GM19023 (cell line): ENCODE results near the gene ST7L.
"Not testable (repeated sequence)": the region's sequence is repeated elsewhere in the genome, so short reads cannot be mapped to it uniquely, and the experiment has no call there.

Experiments
- ATAC-seq: cut with Tn5 transposase; IDR thresholded peaks from one replicate; pipeline ENCODE4 v1.9.1; 2021; ENCODE audit warnings: mild to moderate bottlenecking, moderate library complexity; ENCODE audit not compliant: unreplicated experiment

Gene ST7L

GRCh38 chr1:112501810-112502641, 116.9 kb downstream of the ST7L start:
- ATAC-seq, result peak; percentile 62

GRCh38 chr1:112496290-112496689, 122.7 kb downstream of the ST7L start:
- ATAC-seq, result no peak

- no peak for ATAC-seq
Observed at GRCh38 chr1:112493351-112493750, 125.6 kb downstream of the ST7L start.

GRCh38 chr1:112492076-112492475, 126.9 kb downstream of the ST7L start:
- ATAC-seq, result no peak

GRCh38 chr1:112488141-112488540, 130.8 kb downstream of the ST7L start:
- ATAC-seq, result no peak

- not testable (repeated sequence) for ATAC-seq
Observed at GRCh38 chr1:112487686-112488085, 131.3 kb downstream of the ST7L start.

- ATAC-seq, result not testable (repeated sequence)
Observed at GRCh38 chr1:112486063-112486462, 132.9 kb downstream of the ST7L start.

GRCh38 chr1:112478314-112478713, 140.6 kb downstream of the ST7L start:
- ATAC-seq, result no peak

- ATAC-seq, result no peak
Observed at GRCh38 chr1:112477550-112477949, 141.4 kb downstream of the ST7L start.
